Stomach (tissue), 4 donors: ENCODE data around the gene SDR42E2.

ENCODE experiments used
- POLR2A ChIP-seq, 4 donors: fragments of 450-650 bp; IDR thresholded peaks; one replicate each; pipeline ENCODE4 v1.6.1; 2016; ENCODE audit warnings: antibody characterized with exemption in 4 of 4, control low read depth in 2 of 4, mild to moderate bottlenecking in 1 of 4, moderate library complexity in 1 of 4
- POLR2AphosphoS5 ChIP-seq, 3 donors: sonication (generic); formaldehyde crosslinking; IDR thresholded peaks; one replicate each; pipeline ENCODE4 v1.6.1; 2016; ENCODE audit warnings: antibody characterized with exemption in 3 of 3
- TF ChIP-seq, protein P1 (sequence below), 7 experiments: fragments of 450-650 bp in 4 of 7; fragments of 200-600 bp in 3 of 7; sonication (generic) in 3 of 7; IDR thresholded peaks; one replicate each; pipeline ENCODE4 v1.5.1; 2016 to 2019; ENCODE audit warnings: antibody characterized with exemption in 7 of 7, control low read depth in 2 of 7, mild to moderate bottlenecking in 1 of 7

DNA sequence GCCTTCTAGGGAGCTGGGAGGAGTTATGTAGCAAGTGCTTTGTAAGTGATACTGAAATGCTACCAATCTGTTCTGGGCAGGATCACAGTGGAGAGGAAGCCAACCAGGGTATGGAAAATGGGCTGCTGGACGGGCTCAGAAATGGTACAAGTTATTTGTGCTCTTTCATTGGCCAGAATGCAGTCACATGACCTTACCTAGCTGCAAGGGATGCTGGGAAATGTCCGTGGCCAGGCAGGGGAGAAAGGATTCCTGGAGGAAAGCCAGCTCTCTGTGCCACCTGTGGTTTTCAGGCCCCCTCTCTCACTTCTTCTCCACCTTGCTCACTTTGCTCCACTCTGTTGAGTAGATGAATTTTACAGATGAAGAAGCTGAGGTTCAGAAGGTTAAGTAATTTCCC is 48.5 kb downstream of the SDR42E2 start:
- TF ChIP-seq POLR2A (IDR thresholded peaks at IDR 0.05): no peak
- TF ChIP-seq, protein P1, sequence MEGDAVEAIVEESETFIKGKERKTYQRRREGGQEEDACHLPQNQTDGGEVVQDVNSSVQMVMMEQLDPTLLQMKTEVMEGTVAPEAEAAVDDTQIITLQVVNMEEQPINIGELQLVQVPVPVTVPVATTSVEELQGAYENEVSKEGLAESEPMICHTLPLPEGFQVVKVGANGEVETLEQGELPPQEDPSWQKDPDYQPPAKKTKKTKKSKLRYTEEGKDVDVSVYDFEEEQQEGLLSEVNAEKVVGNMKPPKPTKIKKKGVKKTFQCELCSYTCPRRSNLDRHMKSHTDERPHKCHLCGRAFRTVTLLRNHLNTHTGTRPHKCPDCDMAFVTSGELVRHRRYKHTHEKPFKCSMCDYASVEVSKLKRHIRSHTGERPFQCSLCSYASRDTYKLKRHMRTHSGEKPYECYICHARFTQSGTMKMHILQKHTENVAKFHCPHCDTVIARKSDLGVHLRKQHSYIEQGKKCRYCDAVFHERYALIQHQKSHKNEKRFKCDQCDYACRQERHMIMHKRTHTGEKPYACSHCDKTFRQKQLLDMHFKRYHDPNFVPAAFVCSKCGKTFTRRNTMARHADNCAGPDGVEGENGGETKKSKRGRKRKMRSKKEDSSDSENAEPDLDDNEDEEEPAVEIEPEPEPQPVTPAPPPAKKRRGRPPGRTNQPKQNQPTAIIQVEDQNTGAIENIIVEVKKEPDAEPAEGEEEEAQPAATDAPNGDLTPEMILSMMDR (IDR thresholded peaks at IDR 0.05): no peak
- TF ChIP-seq POLR2AphosphoS5 (IDR thresholded peaks at IDR 0.05): no peak
